A549 (cell line): ENCODE results near the gene VPS41.

ENCODE experiments used
- CBX8 ChIP-seq: fragments of 200-600 bp; sonication (generic); IDR thresholded peaks from 2 replicates; pipeline ENCODE4 v1.6.1; 2016
- TF ChIP-seq, protein P1 (sequence below): fragments of >200 bp; sonication (Bioruptor Twin); formaldehyde crosslinking; IDR thresholded peaks from 3 replicates; pipeline ENCODE4 v1.5.1; 2016

DNA sequence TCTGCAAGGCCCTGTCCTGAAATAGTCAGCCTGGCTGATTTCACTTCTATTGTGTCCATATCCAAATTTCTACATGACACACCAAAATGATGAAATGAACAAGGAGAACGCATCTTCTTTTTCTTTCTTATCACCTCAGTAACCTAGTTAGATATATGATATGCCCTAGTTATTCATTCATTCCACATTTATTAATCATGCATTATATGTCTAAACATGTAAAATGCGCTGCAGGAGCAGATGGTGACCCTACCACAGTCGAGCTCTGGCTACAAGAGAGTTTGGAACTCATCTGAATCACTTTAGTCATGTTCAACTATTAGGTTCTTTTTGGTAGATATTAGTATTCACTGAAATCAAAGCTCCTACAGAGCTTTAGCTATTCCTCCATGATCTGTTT lies 31.8 kb upstream of the VPS41 start:
- TF ChIP-seq, protein P1, sequence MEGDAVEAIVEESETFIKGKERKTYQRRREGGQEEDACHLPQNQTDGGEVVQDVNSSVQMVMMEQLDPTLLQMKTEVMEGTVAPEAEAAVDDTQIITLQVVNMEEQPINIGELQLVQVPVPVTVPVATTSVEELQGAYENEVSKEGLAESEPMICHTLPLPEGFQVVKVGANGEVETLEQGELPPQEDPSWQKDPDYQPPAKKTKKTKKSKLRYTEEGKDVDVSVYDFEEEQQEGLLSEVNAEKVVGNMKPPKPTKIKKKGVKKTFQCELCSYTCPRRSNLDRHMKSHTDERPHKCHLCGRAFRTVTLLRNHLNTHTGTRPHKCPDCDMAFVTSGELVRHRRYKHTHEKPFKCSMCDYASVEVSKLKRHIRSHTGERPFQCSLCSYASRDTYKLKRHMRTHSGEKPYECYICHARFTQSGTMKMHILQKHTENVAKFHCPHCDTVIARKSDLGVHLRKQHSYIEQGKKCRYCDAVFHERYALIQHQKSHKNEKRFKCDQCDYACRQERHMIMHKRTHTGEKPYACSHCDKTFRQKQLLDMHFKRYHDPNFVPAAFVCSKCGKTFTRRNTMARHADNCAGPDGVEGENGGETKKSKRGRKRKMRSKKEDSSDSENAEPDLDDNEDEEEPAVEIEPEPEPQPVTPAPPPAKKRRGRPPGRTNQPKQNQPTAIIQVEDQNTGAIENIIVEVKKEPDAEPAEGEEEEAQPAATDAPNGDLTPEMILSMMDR = no peak
- TF ChIP-seq CBX8 = no peak
